ENCODE results near the gene HIPK2.

Gene HIPK2

GRCh38 chr7:139603282-139603681 lies 174.5 kb downstream of the HIPK2 start:
- Histone ChIP-seq H3K27me3 (replicated peaks) (no peaks in the 10 kb centered on the region), H3K27ac (no peak overlapping the region), H3K36me3 (replicated peaks) (peaks cover 46% of the 10 kb centered on the region), H3K4me3 (ENCODE audit: low read depth, low read length) (no peak overlapping the region)
- TF ChIP-seq CTCF (IDR thresholded peaks at IDR 0.05; ENCODE audit: low read depth, low read length, missing control alignments): no peak
- no peak for DNase-seq
- in situ Hi-C loops (cut with HindIII; ENCODE audit: low pct_ligation_motif_present, low sequenced_read_pairs): loop anchor here (10.0 kb wide), 1 partner anchor 402 kb away; no protein-coding TSS in a partner anchor

GRCh38 chr7:139602143-139602722 lies 175.6 kb downstream of the HIPK2 start:
- H3K36me3 ChIP-seq (replicated peaks): peaks cover 50% of the 10 kb centered on the region

GRCh38 chr7:139601176-139601575 lies 176.6 kb downstream of the HIPK2 start:
- H3K27me3 ChIP-seq (replicated peaks): no peaks in the 10 kb centered on the region
- TF ChIP-seq CTCF (IDR thresholded peaks at IDR 0.05; ENCODE audit: low read depth, low read length, missing control alignments): no peak
- peaks cover 59% of the 10 kb centered on the region for H3K36me3 ChIP-seq (replicated peaks)
- H3K4me3 ChIP-seq (ENCODE audit: low read depth, low read length): no peak overlapping the region
- in situ Hi-C loops (cut with HindIII; ENCODE audit: low pct_ligation_motif_present, low sequenced_read_pairs): loop anchor here (10.0 kb wide), 1 partner anchor 404 kb away; no protein-coding TSS in a partner anchor
- no peak for DNase-seq
- H3K27ac ChIP-seq: no peak overlapping the region

More at GRCh38 chr7:139602143-139602722, 175.6 kb downstream of the HIPK2 start:
- peak; percentile 24 for DNase-seq
- Histone ChIP-seq H3K4me3 (ENCODE audit: low read depth, low read length) (no peak overlapping the region), H3K27me3 (replicated peaks) (no peaks in the 10 kb centered on the region), H3K27ac (no peak overlapping the region)
- in situ Hi-C loops (cut with HindIII; ENCODE audit: low pct_ligation_motif_present, low sequenced_read_pairs): loop anchor here (10.0 kb wide), 1 partner anchor 403 kb away; no protein-coding TSS in a partner anchor
- TF ChIP-seq CTCF (IDR thresholded peaks at IDR 0.05; ENCODE audit: low read depth, low read length, missing control alignments): peak; percentile 67

GRCh38 chr7:139600306-139600705 lies 177.5 kb downstream of the HIPK2 start:
- DNase-seq: no peak
- no peak for TF ChIP-seq CTCF (IDR thresholded peaks at IDR 0.05; ENCODE audit: low read depth, low read length, missing control alignments)
- H3K36me3 ChIP-seq (replicated peaks): peaks cover 64% of the 10 kb centered on the region
- in situ Hi-C loops (cut with HindIII; ENCODE audit: low pct_ligation_motif_present, low sequenced_read_pairs): loop anchor here (10.0 kb wide), 1 partner anchor 404 kb away; no protein-coding TSS in a partner anchor
- H3K27me3 ChIP-seq (replicated peaks): no peaks in the 10 kb centered on the region
- H3K27ac ChIP-seq: no peak overlapping the region
- H3K4me3 ChIP-seq (ENCODE audit: low read depth, low read length): no peak overlapping the region

- Histone ChIP-seq H3K4me3 (ENCODE audit: low read depth, low read length) (no peak overlapping the region), H3K36me3 (replicated peaks) (peaks cover 72% of the 10 kb centered on the region), H3K27me3 (replicated peaks) (no peaks in the 10 kb centered on the region), H3K27ac (no peak overlapping the region)
- in situ Hi-C loops (cut with HindIII; ENCODE audit: low pct_ligation_motif_present, low sequenced_read_pairs): no loop called here
- DNase-seq: no peak
- TF ChIP-seq CTCF (IDR thresholded peaks at IDR 0.05; ENCODE audit: low read depth, low read length, missing control alignments): no peak
These were observed 179.2 kb downstream of the HIPK2 start for GRCh38 chr7:139598642-139599041.

GRCh38 chr7:139597028-139597427 lies 180.8 kb downstream of the HIPK2 start:
- Histone ChIP-seq H3K36me3 (replicated peaks) (peaks cover 74% of the 10 kb centered on the region), H3K27me3 (replicated peaks) (no peaks in the 10 kb centered on the region), H3K27ac (no peak overlapping the region), H3K4me3 (ENCODE audit: low read depth, low read length) (no peak overlapping the region)
- in situ Hi-C loops (cut with HindIII; ENCODE audit: low pct_ligation_motif_present, low sequenced_read_pairs): no loop called here
- no peak for DNase-seq
- TF ChIP-seq CTCF (IDR thresholded peaks at IDR 0.05; ENCODE audit: low read depth, low read length, missing control alignments): no peak
